Prostate gland (tissue), 2 donors: ENCODE results near the gene OR5H14.
A peak's percentile ranks its signal among the peaks of the same experiment; 100 is the strongest.

ENCODE experiments used
- CTCF ChIP-seq, 4 experiments: fragments of 200-600 bp in 2 of 4; fragments of 450-650 bp in 2 of 4; sonication (generic) in 2 of 4; IDR thresholded peaks; 1 replicate in 3 of 4; 2 replicates in 1 of 4; pipeline ENCODE4 v1.5.1; 2016 to 2019; ENCODE audit warnings: antibody characterized with exemption in 4 of 4, mild to moderate bottlenecking in 2 of 4, moderate library complexity in 2 of 4
- POLR2A ChIP-seq: fragments of 450-650 bp; IDR thresholded peaks from one replicate; pipeline ENCODE4 v1.6.1; 2016; ENCODE audit warnings: antibody characterized with exemption, mild to moderate bottlenecking

- TF ChIP-seq CTCF (IDR thresholded peaks at IDR 0.05): peak in 3 of 4 experiments; percentile 7 to 22 (median 13)
- TF ChIP-seq POLR2A: no peak
Measured at GRCh38 chr3:98188545-98188944, 41.3 kb downstream of the OR5H14 start.
